Measurements from ENCODE around the gene TK2. TPM values are rescaled to one million over a fixed set of nuclear protein-coding genes. Genes with fewer than 3 reads are reported as not detected.
A peak's percentile ranks its signal among the peaks of the same experiment; 100 is the strongest.

TK2 gene
- total RNA-seq, 1 donor from 2014 or later: 21.5 TPM

- Histone ChIP-seq H3K4me3 (no peak overlapping the region), H3K9me3 (no peaks in the 10 kb centered on the region), H3K27me3 (no peaks in the 10 kb centered on the region), H3K36me3 (no peaks in the 10 kb centered on the region), H3K27ac (no peak overlapping the region), H3K4me1 (no peaks in the 10 kb centered on the region)
- DNase-seq (ENCODE audit: low spot score in 2 of 2): peak in 1 of 2 donors; percentile 56
- no peak for TF ChIP-seq CTCF (IDR thresholded peaks at IDR 0.05)
- intact Hi-C loops (cut with DNase I): no loop called here
These were observed 76.8 kb downstream of the TK2 start for GRCh38 chr16:66473051-66473571.

DNA sequence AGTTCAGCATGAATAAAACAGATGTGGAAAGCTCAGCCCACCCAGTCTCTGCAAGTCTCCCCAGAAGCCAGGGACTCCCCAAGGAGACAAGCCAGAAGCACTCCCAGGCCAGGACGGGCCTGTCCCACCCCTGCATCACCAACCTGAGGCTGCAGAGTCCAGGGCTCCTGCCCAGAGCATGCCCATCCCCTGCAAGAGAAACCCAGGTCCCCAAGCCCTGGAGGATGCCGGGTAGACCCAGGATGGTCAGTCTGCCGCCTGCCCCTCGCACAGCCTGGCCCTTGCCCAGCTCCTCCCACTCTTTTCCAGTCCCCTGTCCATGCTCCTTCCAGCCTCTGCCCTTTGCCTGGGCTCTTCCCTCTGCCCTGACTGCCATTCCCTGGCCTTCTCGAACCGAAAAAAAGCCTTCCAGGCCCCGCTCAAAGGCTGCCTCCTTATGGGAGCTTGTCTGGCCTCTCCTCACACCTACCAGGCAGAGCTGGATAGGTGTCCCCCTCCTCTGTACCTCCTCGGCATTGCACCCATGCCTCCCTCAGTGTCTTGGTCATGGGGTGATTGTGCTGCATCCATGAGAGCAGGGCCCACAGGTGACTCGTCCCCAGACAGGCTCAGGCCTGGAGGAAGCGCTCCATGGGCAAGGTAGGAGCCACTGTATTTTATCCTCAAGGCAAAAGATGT, 78.1 kb downstream of the TK2 start:
- DNase-seq (ENCODE audit: low spot score in 2 of 2): peak in 1 of 2 donors; percentile 44
- intact Hi-C loops (cut with DNase I): no loop called here
- TF ChIP-seq CTCF (IDR thresholded peaks at IDR 0.05): no peak
- H3K27me3 ChIP-seq: no peaks in the 10 kb centered on the region
- no peak overlapping the region for H3K4me3 ChIP-seq
- H3K27ac ChIP-seq: no peak overlapping the region
- no peaks in the 10 kb centered on the region for H3K4me1 ChIP-seq
- H3K36me3 ChIP-seq: no peaks in the 10 kb centered on the region
- no peaks in the 10 kb centered on the region for H3K9me3 ChIP-seq

DNA sequence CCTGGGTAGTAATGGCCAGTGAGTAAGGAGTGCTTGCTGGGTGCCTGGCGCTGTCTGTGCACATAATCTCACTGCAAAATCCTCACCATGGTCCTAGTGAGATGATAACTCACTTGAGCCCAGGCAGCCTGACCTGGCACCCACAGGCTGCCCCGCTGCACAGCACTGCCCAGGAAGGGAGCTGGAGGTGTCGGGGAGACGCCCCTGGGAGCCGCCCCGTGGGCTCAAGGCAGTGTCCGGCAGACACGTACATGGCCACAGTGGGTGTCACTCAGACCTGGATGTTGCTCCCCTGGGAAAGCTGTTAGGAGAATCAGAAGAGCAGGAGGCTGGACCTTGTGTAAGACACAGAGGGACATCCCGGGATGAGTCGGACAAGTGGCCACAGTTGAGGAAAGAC, 78.7 kb downstream of the TK2 start:
- Histone ChIP-seq H3K27me3 (no peaks in the 10 kb centered on the region), H3K4me3 (no peak overlapping the region), H3K27ac (no peak overlapping the region), H3K4me1 (no peaks in the 10 kb centered on the region), H3K36me3 (no peaks in the 10 kb centered on the region), H3K9me3 (peaks cover 0 to 6% of the 10 kb centered on the region in 2 donors)
- intact Hi-C loops (cut with DNase I): no loop called here
- DNase-seq (ENCODE audit: low spot score in 2 of 2): peak in 1 of 2 donors; percentile 18
- TF ChIP-seq CTCF (IDR thresholded peaks at IDR 0.05): no peak

- DNase-seq (ENCODE audit: low spot score in 2 of 2): no peak
- H3K4me1 ChIP-seq: no peaks in the 10 kb centered on the region
- no peak for TF ChIP-seq CTCF (IDR thresholded peaks at IDR 0.05)
- H3K27me3 ChIP-seq: no peaks in the 10 kb centered on the region
- no peak overlapping the region for H3K27ac ChIP-seq
- no peak overlapping the region for H3K4me3 ChIP-seq
- intact Hi-C loops (cut with DNase I): no loop called here
- no peaks in the 10 kb centered on the region for H3K36me3 ChIP-seq
- H3K9me3 ChIP-seq: peaks cover 0 to 6% of the 10 kb centered on the region in 2 donors
These were observed 79.4 kb downstream of the TK2 start for GRCh38 chr16:66470556-66470955.

GRCh38 chr16:66469947-66470546, 79.9 kb downstream of the TK2 start:
- TF ChIP-seq CTCF (IDR thresholded peaks at IDR 0.05): no peak
- Histone ChIP-seq H3K4me1 (no peaks in the 10 kb centered on the region), H3K36me3 (no peaks in the 10 kb centered on the region), H3K9me3 (peaks cover 0 to 6% of the 10 kb centered on the region in 2 donors), H3K27me3 (no peaks in the 10 kb centered on the region), H3K27ac (no peak overlapping the region), H3K4me3 (no peak overlapping the region)
- intact Hi-C loops (cut with DNase I): no loop called here
- no peak for DNase-seq (ENCODE audit: low spot score in 2 of 2)

Measured in ascending aorta (tissue), 2 donors.